Caki2 (cell line): ENCODE results near the gene NBR1. TPM values are rescaled to one million over a fixed set of nuclear protein-coding genes. Genes with fewer than 3 reads are reported as not detected.
A peak's percentile ranks its signal among the peaks of the same experiment; 100 is the strongest.
"Not testable (repeated sequence)": the region's sequence is repeated elsewhere in the genome, so short reads cannot be mapped to it uniquely, and the experiment has no call there.

Experiments used
- DNase-seq: peaks from one replicate; pipeline ENCODE4 v3.0.0-alpha.2; 2015; ENCODE audit warnings: low read depth
- in situ Hi-C: cut with HindIII; loops from 2 replicates; pipeline ENCODE4 v1.10.0; 2016; ENCODE audit warnings: low sequenced_read_pairs, low pct_unique_long_range_greater_than_20kb, mixed read lengths
- total RNA-seq: library from RNA; depleted of rRNA; stranded (reverse); fragments of >200 nt; shearing (Covaris generic); gene quantifications from 2 replicates; pipeline ENCODE4 v1.2.3, GENCODE V29; 2014; ENCODE audit warnings: low replicate concordance

NBR1 gene
- total RNA-seq, 1 experiment from 2014 or later: 74.3 TPM

- in situ Hi-C loops, DNase-seq: not testable (repeated sequence)
Measured at GRCh38 chr17:43203013-43203412, 32.0 kb downstream of the NBR1 start.

GRCh38 chr17:43210576-43210975, 39.6 kb downstream of the NBR1 start:
- in situ Hi-C loops: no loop called here

GRCh38 chr17:43211123-43211479, 40.1 kb downstream of the NBR1 start:
- peak; percentile 4 for DNase-seq
- in situ Hi-C loops: no loop called here

More at GRCh38 chr17:43210576-43210975, 39.6 kb downstream of the NBR1 start:
- DNase-seq: no peak

GRCh38 chr17:43211480-43212402, 40.7 kb downstream of the NBR1 start, which contains the start of gene TMEM106A:
Gene TMEM106A, plus strand, starts transcription at chr17:43211875. Its CDS starts 1,167 bp downstream, at chr17:43213042.
- in situ Hi-C loops: no loop called here
- peak; percentile 85 for DNase-seq

GRCh38 chr17:43212641-43213490, 41.9 kb downstream of the NBR1 start:
- DNase-seq: no peak
- in situ Hi-C loops: no loop called here

GRCh38 chr17:43213545-43213944, 42.5 kb downstream of the NBR1 start:
- in situ Hi-C loops: no loop called here

GRCh38 chr17:43215341-43215740, 44.3 kb downstream of the NBR1 start:
- DNase-seq: no peak
- in situ Hi-C loops: no loop called here

More at GRCh38 chr17:43213545-43213944, 42.5 kb downstream of the NBR1 start:
- DNase-seq: no peak

- in situ Hi-C loops: no loop called here
- no peak for DNase-seq
Measured at GRCh38 chr17:43216369-43216761, 45.4 kb downstream of the NBR1 start.

- in situ Hi-C loops: no loop called here
- DNase-seq: no peak
Measured at GRCh38 chr17:43216762-43217613, 46.0 kb downstream of the NBR1 start.

- in situ Hi-C loops: no loop called here
- no peak for DNase-seq
Measured at GRCh38 chr17:43217614-43218087, 46.6 kb downstream of the NBR1 start.

GRCh38 chr17:43219001-43219400, 48.0 kb downstream of the NBR1 start:
- in situ Hi-C loops: no loop called here
- no peak for DNase-seq

GRCh38 chr17:43219746-43220380, 48.8 kb downstream of the NBR1 start:
- no peak for DNase-seq
- in situ Hi-C loops: no loop called here

- DNase-seq: no peak
- in situ Hi-C loops: no loop called here
Measured at GRCh38 chr17:43220511-43221125, 49.6 kb downstream of the NBR1 start.

GRCh38 chr17:43224146-43224705, 53.2 kb downstream of the NBR1 start:
- in situ Hi-C loops: no loop called here
- DNase-seq: no peak

- no peak for DNase-seq
- in situ Hi-C loops: no loop called here
Measured at GRCh38 chr17:43226393-43226792, 55.4 kb downstream of the NBR1 start.

GRCh38 chr17:43228020-43228782, 57.2 kb downstream of the NBR1 start, which contains the start of gene CCDC200:
Gene CCDC200, minus strand, starts transcription at chr17:43228623. Its CDS starts 69 bp downstream, at chr17:43228554.
- DNase-seq, in situ Hi-C loops: not testable (repeated sequence)
